Progenitor cell of endocrine pancreas (in vitro differentiated cells): Measurements from ENCODE around the gene SMAP1. TPM values are rescaled to one million over a fixed set of nuclear protein-coding genes. Genes with fewer than 3 reads are reported as not detected.
A peak's percentile ranks its signal among the peaks of the same experiment; 100 is the strongest.

Experiments used
- DNase-seq: peaks from one replicate; pipeline ENCODE4 v3.0.0; 2021; ENCODE audit warnings: low spot score; ENCODE audit not compliant: unreplicated experiment
- H3K27ac Mint-ChIP-seq: 2 replicates; pipeline ENCODE4 v1.8.0; 2021; ENCODE audit warnings: mild to moderate bottlenecking, moderate library complexity, mixed read lengths
- H3K27me3 Mint-ChIP-seq: 2 replicates; pipeline ENCODE4 v1.8.0; 2021; ENCODE audit warnings: mixed read lengths
- H3K36me3 Mint-ChIP-seq: 2 replicates; pipeline ENCODE4 v1.8.0; 2022; ENCODE audit warnings: mixed read lengths; ENCODE audit not compliant: insufficient read depth
- H3K4me1 Mint-ChIP-seq: 2 replicates; pipeline ENCODE4 v1.8.0; 2021; ENCODE audit warnings: low read depth, mixed read lengths
- H3K4me3 Mint-ChIP-seq: 2 replicates; pipeline ENCODE4 v1.8.0; 2021; ENCODE audit warnings: low read depth, mild to moderate bottlenecking, moderate library complexity, mixed read lengths
- H3K9me3 Mint-ChIP-seq: 2 replicates; pipeline ENCODE4 v1.8.0; 2021; ENCODE audit warnings: low read depth, mixed read lengths
- total RNA-seq: library from RNA; stranded (reverse); gene quantifications from 2 replicates; pipeline ENCODE4 v1.2.1, GENCODE V29; 2021
- TF ChIP-seq, protein P1 (sequence below): fragments of 200-600 bp; sonication (generic); IDR thresholded peaks from one replicate; pipeline ENCODE4 v1.5.0; 2021; ENCODE audit warnings: antibody characterized with exemption, mild to moderate bottlenecking; ENCODE audit not compliant: unreplicated experiment

SMAP1 gene
- total RNA-seq, 1 donor from 2014 or later: 32.8 TPM

GRCh38 chr6:70864401-70864800 lies 196.7 kb downstream of the SMAP1 start:
- TF ChIP-seq, protein P1, sequence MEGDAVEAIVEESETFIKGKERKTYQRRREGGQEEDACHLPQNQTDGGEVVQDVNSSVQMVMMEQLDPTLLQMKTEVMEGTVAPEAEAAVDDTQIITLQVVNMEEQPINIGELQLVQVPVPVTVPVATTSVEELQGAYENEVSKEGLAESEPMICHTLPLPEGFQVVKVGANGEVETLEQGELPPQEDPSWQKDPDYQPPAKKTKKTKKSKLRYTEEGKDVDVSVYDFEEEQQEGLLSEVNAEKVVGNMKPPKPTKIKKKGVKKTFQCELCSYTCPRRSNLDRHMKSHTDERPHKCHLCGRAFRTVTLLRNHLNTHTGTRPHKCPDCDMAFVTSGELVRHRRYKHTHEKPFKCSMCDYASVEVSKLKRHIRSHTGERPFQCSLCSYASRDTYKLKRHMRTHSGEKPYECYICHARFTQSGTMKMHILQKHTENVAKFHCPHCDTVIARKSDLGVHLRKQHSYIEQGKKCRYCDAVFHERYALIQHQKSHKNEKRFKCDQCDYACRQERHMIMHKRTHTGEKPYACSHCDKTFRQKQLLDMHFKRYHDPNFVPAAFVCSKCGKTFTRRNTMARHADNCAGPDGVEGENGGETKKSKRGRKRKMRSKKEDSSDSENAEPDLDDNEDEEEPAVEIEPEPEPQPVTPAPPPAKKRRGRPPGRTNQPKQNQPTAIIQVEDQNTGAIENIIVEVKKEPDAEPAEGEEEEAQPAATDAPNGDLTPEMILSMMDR: no peak
- no peak overlapping the region for H3K4me3 Mint-ChIP-seq
- no peak for DNase-seq
- H3K27me3 Mint-ChIP-seq: no peaks in the 10 kb centered on the region
- H3K36me3 Mint-ChIP-seq: peaks cover 5% of the 10 kb centered on the region
- no peak overlapping the region for H3K27ac Mint-ChIP-seq
- no peaks in the 10 kb centered on the region for H3K9me3 Mint-ChIP-seq
- H3K4me1 Mint-ChIP-seq: no peaks in the 10 kb centered on the region

DNA sequence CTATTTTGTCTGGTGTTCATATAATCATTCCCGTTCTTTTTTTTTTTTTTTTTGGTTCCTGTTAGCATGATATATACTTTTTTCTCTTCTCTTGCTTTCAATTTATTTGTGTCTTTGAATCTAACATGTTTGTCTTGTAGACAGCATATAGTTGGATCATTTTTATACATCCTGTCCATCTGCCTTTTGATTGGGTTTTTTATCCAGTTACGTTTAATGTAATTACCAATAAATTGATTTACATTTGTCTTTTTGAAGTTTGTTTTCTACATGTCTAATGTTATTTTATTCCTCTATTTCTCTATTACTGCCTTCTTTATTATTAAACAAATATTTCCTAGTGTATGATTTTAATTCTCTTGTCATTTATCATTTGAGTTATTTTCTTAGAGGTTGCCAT lies 204.8 kb downstream of the SMAP1 start:
- no peak overlapping the region for H3K4me3 Mint-ChIP-seq
- peaks cover 22% of the 10 kb centered on the region for H3K9me3 Mint-ChIP-seq
- peaks cover 4% of the 10 kb centered on the region for H3K36me3 Mint-ChIP-seq
- no peak overlapping the region for H3K27ac Mint-ChIP-seq
- DNase-seq: no peak
- H3K4me1 Mint-ChIP-seq: no peaks in the 10 kb centered on the region
- H3K27me3 Mint-ChIP-seq: no peaks in the 10 kb centered on the region
- TF ChIP-seq, protein P1: no peak

DNA sequence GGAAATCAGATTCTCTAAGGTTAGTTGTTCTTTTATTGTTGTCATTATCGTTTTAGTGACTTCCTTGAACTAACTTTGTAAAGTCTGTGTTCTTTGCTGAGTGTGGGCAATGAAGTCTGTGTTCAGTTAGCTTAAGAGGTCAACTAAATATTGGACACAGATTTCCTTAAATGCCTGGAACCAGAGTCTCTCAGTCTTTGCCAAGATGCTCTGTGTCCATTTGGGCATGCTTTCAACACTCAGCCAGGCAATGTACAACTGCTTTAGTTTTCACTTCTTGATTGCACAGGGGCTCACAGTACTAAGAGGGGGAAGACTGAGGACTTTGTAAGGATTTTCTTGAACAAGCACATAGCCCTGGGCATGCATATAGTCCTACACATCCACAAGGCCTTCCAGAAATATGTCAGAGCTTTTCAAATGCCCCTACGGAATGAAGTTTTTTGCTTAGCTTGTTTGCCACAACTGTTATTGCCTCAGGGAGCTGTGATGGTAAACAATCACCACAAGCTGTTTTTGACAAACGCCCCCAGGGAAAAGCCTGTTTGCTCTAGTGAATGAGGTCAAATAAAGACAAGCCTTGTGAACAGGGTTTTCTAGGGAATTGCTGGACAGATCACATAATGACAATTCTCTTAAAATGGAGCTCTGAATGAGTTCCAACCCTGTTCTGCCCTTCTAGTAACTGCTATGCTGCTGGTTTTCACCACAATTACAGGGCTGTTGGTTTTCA lies 206.7 kb downstream of the SMAP1 start:
- Mint-ChIP-seq H3K4me1 (no peaks in the 10 kb centered on the region), H3K27me3 (no peaks in the 10 kb centered on the region), H3K27ac (no peak overlapping the region), H3K4me3 (no peak overlapping the region), H3K36me3 (peaks cover 4% of the 10 kb centered on the region), H3K9me3 (peaks cover 22% of the 10 kb centered on the region)
- no peak for DNase-seq
- TF ChIP-seq, protein P1: no peak

- Mint-ChIP-seq H3K36me3 (no peaks in the 10 kb centered on the region), H3K27me3 (no peaks in the 10 kb centered on the region), H3K4me3 (no peak overlapping the region), H3K4me1 (no peaks in the 10 kb centered on the region), H3K27ac (no peak overlapping the region), H3K9me3 (no peaks in the 10 kb centered on the region)
- no peak for DNase-seq
- TF ChIP-seq, protein P1: no peak
Observed at GRCh38 chr6:70879496-70879895, 211.8 kb downstream of the SMAP1 start.

GRCh38 chr6:70884074-70884983 lies 216.6 kb downstream of the SMAP1 start:
- Mint-ChIP-seq H3K4me1 (no peaks in the 10 kb centered on the region), H3K36me3 (no peaks in the 10 kb centered on the region), H3K27me3 (peaks cover 9% of the 10 kb centered on the region), H3K9me3 (no peaks in the 10 kb centered on the region), H3K27ac (no peak overlapping the region), H3K4me3 (no peak overlapping the region)
- DNase-seq: peak; percentile 62
- TF ChIP-seq, protein P1: peak; percentile 89
